ENCODE results near the gene SLC30A3. TPM values are rescaled to one million over a fixed set of nuclear protein-coding genes. Genes with fewer than 3 reads are reported as not detected.

The SLC30A3 gene
- total RNA-seq, 4 donors from 2014 or later = not detected

DNA sequence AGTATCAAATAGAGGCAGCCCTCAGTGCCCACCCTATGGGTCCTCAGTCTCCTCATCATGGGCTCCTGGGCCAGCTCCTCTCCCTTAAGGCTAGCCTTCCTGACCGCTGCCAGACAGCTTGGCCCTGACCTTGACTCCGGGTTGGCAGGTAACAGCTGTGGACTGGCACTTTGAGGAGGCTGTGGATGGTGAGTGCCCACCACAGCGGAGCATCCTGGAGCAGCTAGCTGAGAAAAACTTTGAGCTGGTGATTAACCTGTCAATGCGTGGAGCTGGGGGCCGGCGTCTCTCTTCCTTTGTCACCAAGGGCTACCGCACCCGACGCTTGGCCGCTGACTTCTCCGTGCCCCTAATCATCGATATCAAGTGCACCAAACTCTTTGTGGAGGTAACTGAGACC, 26.7 kb downstream of the SLC30A3 start:
- TF ChIP-seq, protein P1, sequence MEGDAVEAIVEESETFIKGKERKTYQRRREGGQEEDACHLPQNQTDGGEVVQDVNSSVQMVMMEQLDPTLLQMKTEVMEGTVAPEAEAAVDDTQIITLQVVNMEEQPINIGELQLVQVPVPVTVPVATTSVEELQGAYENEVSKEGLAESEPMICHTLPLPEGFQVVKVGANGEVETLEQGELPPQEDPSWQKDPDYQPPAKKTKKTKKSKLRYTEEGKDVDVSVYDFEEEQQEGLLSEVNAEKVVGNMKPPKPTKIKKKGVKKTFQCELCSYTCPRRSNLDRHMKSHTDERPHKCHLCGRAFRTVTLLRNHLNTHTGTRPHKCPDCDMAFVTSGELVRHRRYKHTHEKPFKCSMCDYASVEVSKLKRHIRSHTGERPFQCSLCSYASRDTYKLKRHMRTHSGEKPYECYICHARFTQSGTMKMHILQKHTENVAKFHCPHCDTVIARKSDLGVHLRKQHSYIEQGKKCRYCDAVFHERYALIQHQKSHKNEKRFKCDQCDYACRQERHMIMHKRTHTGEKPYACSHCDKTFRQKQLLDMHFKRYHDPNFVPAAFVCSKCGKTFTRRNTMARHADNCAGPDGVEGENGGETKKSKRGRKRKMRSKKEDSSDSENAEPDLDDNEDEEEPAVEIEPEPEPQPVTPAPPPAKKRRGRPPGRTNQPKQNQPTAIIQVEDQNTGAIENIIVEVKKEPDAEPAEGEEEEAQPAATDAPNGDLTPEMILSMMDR (IDR thresholded peaks at IDR 0.05; ENCODE audit: low read depth) = no peak

DNA sequence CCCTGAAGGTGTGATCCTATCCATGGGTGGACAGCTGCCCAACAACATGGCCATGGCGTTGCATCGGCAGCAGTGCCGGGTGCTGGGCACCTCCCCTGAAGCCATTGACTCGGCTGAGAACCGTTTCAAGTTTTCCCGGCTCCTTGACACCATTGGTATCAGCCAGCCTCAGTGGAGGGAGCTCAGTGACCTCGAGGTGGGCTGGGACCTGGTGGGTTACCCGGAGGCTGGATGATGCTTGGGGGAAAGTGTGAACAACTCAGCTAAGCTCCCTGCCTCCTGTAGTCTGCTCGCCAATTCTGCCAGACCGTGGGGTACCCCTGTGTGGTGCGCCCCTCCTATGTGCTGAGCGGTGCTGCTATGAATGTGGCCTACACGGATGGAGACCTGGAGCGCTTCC, 29.5 kb downstream of the SLC30A3 start:
- TF ChIP-seq, protein P1 (IDR thresholded peaks at IDR 0.05; ENCODE audit: low read depth) = no peak

DNA sequence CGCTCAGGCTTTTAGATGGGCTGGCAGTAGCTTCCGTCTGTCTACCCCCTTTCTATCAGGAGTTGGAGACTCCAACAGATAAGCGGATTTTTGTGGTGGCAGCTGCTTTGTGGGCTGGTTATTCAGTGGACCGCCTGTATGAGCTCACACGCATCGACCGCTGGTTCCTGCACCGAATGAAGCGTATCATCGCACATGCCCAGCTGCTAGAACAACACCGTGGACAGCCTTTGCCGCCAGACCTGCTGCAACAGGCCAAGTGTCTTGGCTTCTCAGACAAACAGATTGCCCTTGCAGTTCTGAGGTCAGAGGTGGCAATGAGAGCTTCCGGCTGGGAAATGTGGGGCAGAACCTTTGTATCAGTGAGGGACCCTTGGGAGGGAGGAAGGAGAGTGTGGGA, 30.9 kb downstream of the SLC30A3 start:
- TF ChIP-seq, protein P1 (IDR thresholded peaks at IDR 0.05; ENCODE audit: low read depth) = no peak

DNA sequence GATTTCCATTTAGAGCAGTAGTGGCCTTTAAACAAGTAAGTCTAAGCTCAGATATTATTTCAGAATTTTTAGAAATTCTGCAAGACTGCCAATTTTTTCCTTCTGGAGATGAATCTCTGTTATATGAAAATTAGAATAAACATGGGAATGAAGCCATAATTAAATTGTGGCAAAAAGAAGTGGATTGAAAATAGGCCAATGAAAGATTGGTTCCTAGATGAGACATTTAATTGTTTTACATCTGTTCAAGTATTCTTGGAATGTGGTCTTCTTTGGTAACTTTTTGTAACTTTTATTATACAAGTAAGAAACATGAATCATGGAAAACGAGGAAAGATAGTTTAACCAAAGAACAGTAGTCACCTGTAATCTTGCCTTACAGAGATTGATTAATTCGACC, 35.3 kb downstream of the SLC30A3 start:
- TF ChIP-seq, protein P1 (IDR thresholded peaks at IDR 0.05; ENCODE audit: low read depth) = no peak

DNA sequence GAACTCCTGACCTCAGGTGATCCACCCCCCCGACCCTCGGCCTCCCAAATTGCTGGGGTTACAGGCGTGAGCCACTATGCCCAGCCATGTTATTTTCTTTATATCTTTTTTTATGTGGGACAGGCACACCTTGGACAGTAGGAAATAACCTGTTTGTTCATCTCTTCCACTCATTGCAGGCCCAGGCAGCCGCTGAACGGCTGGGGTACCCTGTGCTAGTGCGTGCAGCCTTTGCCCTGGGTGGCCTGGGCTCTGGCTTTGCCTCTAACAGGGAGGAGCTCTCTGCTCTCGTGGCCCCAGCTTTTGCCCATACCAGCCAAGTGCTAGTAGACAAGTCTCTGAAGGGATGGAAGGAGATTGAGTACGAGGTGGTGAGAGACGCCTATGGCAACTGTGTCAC, 37.3 kb downstream of the SLC30A3 start:
- TF ChIP-seq, protein P1 (IDR thresholded peaks at IDR 0.05; ENCODE audit: low read depth) = no peak

DNA sequence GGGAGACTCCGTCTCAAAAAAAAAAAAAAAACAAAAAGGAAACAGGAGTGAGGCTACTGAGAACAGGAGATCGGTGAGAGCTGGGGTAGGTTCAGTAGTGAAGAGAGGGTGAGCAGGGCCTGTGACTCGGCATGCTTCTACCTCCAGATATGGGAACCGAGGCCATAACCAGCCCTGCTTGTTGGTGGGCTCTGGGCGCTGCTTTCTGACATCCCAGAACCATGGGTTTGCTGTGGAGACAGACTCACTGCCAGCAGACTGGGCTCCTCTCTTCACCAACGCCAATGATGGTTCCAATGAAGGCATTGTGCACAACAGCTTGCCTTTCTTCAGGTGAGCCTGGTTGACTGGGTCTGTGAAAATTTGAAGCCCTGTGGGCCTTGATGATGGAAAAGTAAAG, 39.4 kb downstream of the SLC30A3 start:
- TF ChIP-seq, protein P1 (IDR thresholded peaks at IDR 0.05; ENCODE audit: low read depth) = no peak

DNA sequence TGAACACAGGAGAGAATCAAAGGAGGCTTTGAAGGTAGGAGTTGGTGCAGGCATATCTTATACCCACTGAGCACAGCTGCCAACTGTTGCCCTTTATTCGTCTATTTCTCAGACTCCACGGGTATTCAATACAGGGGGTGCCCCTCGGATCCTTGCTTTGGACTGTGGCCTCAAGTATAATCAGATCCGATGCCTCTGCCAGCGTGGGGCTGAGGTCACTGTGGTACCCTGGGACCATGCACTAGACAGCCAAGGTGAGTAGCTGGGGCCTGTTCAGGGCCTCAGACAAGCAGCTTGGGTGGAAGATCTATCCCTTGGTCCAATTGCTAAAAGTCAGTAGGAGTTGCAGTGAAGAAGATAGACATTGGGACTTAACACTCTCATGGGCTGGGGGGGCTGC, 40.4 kb downstream of the SLC30A3 start:
- TF ChIP-seq, protein P1 (IDR thresholded peaks at IDR 0.05; ENCODE audit: low read depth) = no peak
